Activated effector memory CD4-positive, alpha-beta T cell treated with Interleukin-2 at 50 U/mL for 16 hours (primary cell): ENCODE results near the gene PAGE2.
"Not testable (repeated sequence)": the region's sequence is repeated elsewhere in the genome, so short reads cannot be mapped to it uniquely, and the experiment has no call there.

ENCODE experiments used
- DNase-seq: peaks from one replicate; pipeline ENCODE4 v3.0.0-alpha.2; 2020

The PAGE2 gene

GRCh38 chrX:55088795-55089489 is at the start of gene PAGE2:
PAGE2 (plus strand) TSS chrX:55089018; CDS start chrX:55090021, 1,003 bp downstream.
- DNase-seq, result no peak

- no peak for DNase-seq
These were observed 49.3 kb upstream of the PAGE2 start for GRCh38 chrX:55039471-55039870.

GRCh38 chrX:55041514-55041913 is 47.3 kb upstream of the PAGE2 start:
- DNase-seq, result no peak

GRCh38 chrX:55050599-55050998 is 38.2 kb upstream of the PAGE2 start:
- not testable (repeated sequence) for DNase-seq

GRCh38 chrX:55056820-55057674 is 31.8 kb upstream of the PAGE2 start:
- peak; percentile 0 for DNase-seq

- no peak for DNase-seq
These were observed 31.1 kb upstream of the PAGE2 start for GRCh38 chrX:55057675-55058249.

GRCh38 chrX:55067180-55067579 is 21.6 kb upstream of the PAGE2 start:
- DNase-seq, result not testable (repeated sequence)

- DNase-seq, result no peak
These were observed 16.5 kb upstream of the PAGE2 start for GRCh38 chrX:55072286-55072685.

- DNase-seq, result no peak
These were observed 13.9 kb upstream of the PAGE2 start, which contains the start of gene PAGE2B for GRCh38 chrX:55074851-55075467. PAGE2B (plus strand) TSS chrX:55075030; CDS start chrX:55076042, 1,012 bp downstream.

- no peak for DNase-seq
These were observed 9.9 kb downstream of the PAGE2 start for GRCh38 chrX:55098691-55099090.

- DNase-seq, result no peak
These were observed 10.3 kb downstream of the PAGE2 start for GRCh38 chrX:55099162-55099561.

- no peak for DNase-seq
These were observed 13.9 kb downstream of the PAGE2 start for GRCh38 chrX:55102754-55103153.

- DNase-seq, result no peak
These were observed 18.4 kb downstream of the PAGE2 start for GRCh38 chrX:55107262-55107661.

- DNase-seq, result no peak
These were observed 19.1 kb downstream of the PAGE2 start for GRCh38 chrX:55107911-55108310.

- no peak for DNase-seq
These were observed 20.5 kb downstream of the PAGE2 start for GRCh38 chrX:55109306-55109705.

GRCh38 chrX:55111578-55112254 is 22.9 kb downstream of the PAGE2 start:
- DNase-seq, result no peak

GRCh38 chrX:55116589-55116988 is 27.8 kb downstream of the PAGE2 start:
- DNase-seq, result not testable (repeated sequence)

GRCh38 chrX:55118574-55118973 is 29.8 kb downstream of the PAGE2 start:
- DNase-seq, result no peak

- no peak for DNase-seq
These were observed 30.5 kb downstream of the PAGE2 start for GRCh38 chrX:55119271-55119670.

- DNase-seq, result no peak
These were observed 30.9 kb downstream of the PAGE2 start for GRCh38 chrX:55119712-55120111.

GRCh38 chrX:55120761-55121358 is 32.0 kb downstream of the PAGE2 start:
- DNase-seq, result no peak

GRCh38 chrX:55123900-55124299 is 35.1 kb downstream of the PAGE2 start:
- DNase-seq, result no peak
